CD4-positive, alpha-beta memory T cell (primary cell): ENCODE measurements around the gene MTR. TPM values are rescaled to one million over a fixed set of nuclear protein-coding genes. Genes with fewer than 3 reads are reported as not detected.

ENCODE experiments used
- CTCF ChIA-PET: fragments of 350-600 bp; sonication (Branson Sonifier 250); formaldehyde crosslinking; loops from one replicate; lab custom pipeline; 2021; ENCODE audit warnings: inconsistent platforms; ENCODE audit not compliant: partially characterized antibody; lab: Charles Lee
- POLR2A ChIA-PET: fragments of 350-600 bp; sonication (Branson Sonifier 250); formaldehyde crosslinking; loops from one replicate; lab custom pipeline; 2021; ENCODE audit not compliant: partially characterized antibody; lab: Charles Lee
- DNase-seq, 5 donors: peaks; one replicate each; pipeline versions ENCODE4 v3.0.0 to v3.0.0-alpha.2; 2020 to 2022; ENCODE audit warnings: mixed read lengths in 1 of 5
- H3K27ac ChIP-seq: one replicate; pipeline ENCODE4 v1.7.0; 2013; ENCODE audit warnings: low read depth, low read length
- H3K27me3 ChIP-seq: 2 replicates; pipeline ENCODE4 v1.7.0; 2013; ENCODE audit warnings: mild to moderate bottlenecking, low read length, moderate library complexity; ENCODE audit not compliant: insufficient read depth
- H3K36me3 ChIP-seq: 2 replicates; pipeline ENCODE4 v1.7.0; 2013; ENCODE audit warnings: mild to moderate bottlenecking, low read length, moderate library complexity; ENCODE audit not compliant: insufficient read depth
- H3K4me1 ChIP-seq: 2 replicates; pipeline ENCODE4 v1.7.0; 2013; ENCODE audit warnings: mild to moderate bottlenecking, low read length, moderate library complexity; ENCODE audit not compliant: insufficient read depth
- H3K4me3 ChIP-seq, 2 donors: one replicate each; pipeline ENCODE4 v1.7.0; 2013; ENCODE audit warnings: low read length in 2 of 2, mild to moderate bottlenecking in 1 of 2
- H3K9me3 ChIP-seq, 2 donors: one replicate each; pipeline ENCODE4 v1.7.0; 2013; ENCODE audit warnings: low read length in 2 of 2, control low read depth in 1 of 2; ENCODE audit not compliant: control insufficient read depth in 1 of 2
- H3K27ac Mint-ChIP-seq, 7 donors: one replicate each; pipeline ENCODE4 v1.8.0; 2020 to 2021; ENCODE audit warnings: mixed read lengths in 7 of 7, mild to moderate bottlenecking in 6 of 7, inconsistent platforms in 3 of 7, moderate library complexity in 3 of 7
- H3K27me3 Mint-ChIP-seq, 2 donors: one replicate each; pipeline ENCODE4 v1.8.0; 2020 to 2021; ENCODE audit warnings: mixed read lengths in 2 of 2
- H3K36me3 Mint-ChIP-seq, 2 donors: one replicate each; pipeline ENCODE4 v1.8.0; 2020 to 2021; ENCODE audit warnings: mixed read lengths in 2 of 2, inconsistent platforms in 1 of 2, mild to moderate bottlenecking in 1 of 2
- H3K4me1 Mint-ChIP-seq, 4 donors: one replicate each; pipeline ENCODE4 v1.8.0; 2020 to 2021; ENCODE audit warnings: mixed read lengths in 4 of 4, mild to moderate bottlenecking in 1 of 4
- H3K4me3 Mint-ChIP-seq, 8 donors: one replicate each; pipeline ENCODE4 v1.8.0; 2020 to 2021; ENCODE audit warnings: mixed read lengths in 8 of 8, mild to moderate bottlenecking in 7 of 8, moderate library complexity in 6 of 8, inconsistent platforms in 3 of 8
- H3K9me3 Mint-ChIP-seq, 8 donors: one replicate each; pipeline ENCODE4 v1.8.0; 2020 to 2021; ENCODE audit warnings: mixed read lengths in 8 of 8, mild to moderate bottlenecking in 5 of 8, inconsistent platforms in 3 of 8, moderate library complexity in 1 of 8
- intact Hi-C: fragments of 100-400 bp; cut with micrococcal nuclease; formaldehyde crosslinking; loops from one replicate; pipeline ENCODE4 v1.15.1; 2023
- polyA plus RNA-seq, 2 donors: library from polyadenylated mRNA; unstranded; fragments of 300-500 nt; fragmentation: Illumina TruSeq; gene quantifications; one replicate each; pipeline ENCODE4 v1.2.3, GENCODE V29; 2021
- total RNA-seq, 2 experiments: library from RNA; stranded (reverse); gene quantifications; one replicate each; pipeline ENCODE4 v1.2.3, GENCODE V29; 2021

Gene MTR
- total and polyA plus RNA-seq, 4 experiments from 2014 or later = 5.6 to 71.0 (median 45.5) TPM

DNA sequence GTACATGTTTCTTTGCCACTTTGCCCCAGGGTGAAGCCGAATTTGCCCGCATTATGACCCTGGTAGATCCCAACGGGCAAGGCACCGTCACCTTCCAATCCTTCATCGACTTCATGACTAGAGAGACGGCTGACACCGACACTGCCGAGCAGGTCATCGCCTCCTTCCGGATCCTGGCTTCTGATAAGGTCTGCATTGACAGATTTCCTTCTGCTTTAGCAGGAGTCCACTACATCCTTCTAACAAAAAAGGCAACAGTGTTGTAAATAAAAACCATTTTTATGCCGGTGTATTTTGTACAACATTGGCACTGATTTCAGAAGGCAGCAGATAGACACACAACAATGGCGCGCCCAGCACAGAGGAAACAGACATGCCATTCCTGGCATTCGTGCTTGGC, 34.1 kb upstream of the MTR start:
- Histone ChIP-seq H3K4me1 (no peaks in the 10 kb centered on the region), H3K4me3 (no peak overlapping the region), H3K36me3 (no peaks in the 10 kb centered on the region), H3K27ac (no peak overlapping the region), H3K27me3 (no peaks in the 10 kb centered on the region), H3K9me3 (no peaks in the 10 kb centered on the region)
- ChIA-PET POLR2A (no interaction called here), CTCF (interaction anchor here (0.6 to 2.0 kb wide), 3 partner anchors 55 to 108 kb away, joined by 3 to 9 read pairs (median 3); no protein-coding TSS in a partner anchor)
- peaks cover 0 to 1% (median 0%) of the 10 kb centered on the region in 8 donors for H3K9me3 Mint-ChIP-seq
- peaks cover 0 to 2% (median under 1%) of the 10 kb centered on the region in 4 donors for H3K4me1 Mint-ChIP-seq
- intact Hi-C loops = no loop called here
- peaks cover 4 to 5% of the 10 kb centered on the region in 2 donors for H3K27me3 Mint-ChIP-seq
- DNase-seq = no peak
- no peak overlapping the region for H3K27ac Mint-ChIP-seq
- no peaks in the 10 kb centered on the region for H3K36me3 Mint-ChIP-seq
- H3K4me3 Mint-ChIP-seq = no peak overlapping the region

GRCh38 chr1:236761397-236762132, 33.5 kb upstream of the MTR start:
- peaks cover 0 to 2% (median under 1%) of the 10 kb centered on the region in 4 donors for H3K4me1 Mint-ChIP-seq
- H3K9me3 Mint-ChIP-seq = peaks cover 0 to 1% (median 0%) of the 10 kb centered on the region in 8 donors
- H3K9me3 ChIP-seq = no peaks in the 10 kb centered on the region
- no peaks in the 10 kb centered on the region for H3K36me3 ChIP-seq
- H3K27ac Mint-ChIP-seq = no peak overlapping the region
- H3K36me3 Mint-ChIP-seq = no peaks in the 10 kb centered on the region
- no peaks in the 10 kb centered on the region for H3K27me3 ChIP-seq
- H3K4me1 ChIP-seq = no peaks in the 10 kb centered on the region
- no peak overlapping the region for H3K4me3 Mint-ChIP-seq
- no peak for DNase-seq
- ChIA-PET POLR2A (no interaction called here), CTCF (no interaction called here)
- H3K27me3 Mint-ChIP-seq = peaks cover 4 to 5% of the 10 kb centered on the region in 2 donors
- H3K27ac ChIP-seq = no peak overlapping the region
- intact Hi-C loops = no loop called here
- H3K4me3 ChIP-seq = no peak overlapping the region

DNA sequence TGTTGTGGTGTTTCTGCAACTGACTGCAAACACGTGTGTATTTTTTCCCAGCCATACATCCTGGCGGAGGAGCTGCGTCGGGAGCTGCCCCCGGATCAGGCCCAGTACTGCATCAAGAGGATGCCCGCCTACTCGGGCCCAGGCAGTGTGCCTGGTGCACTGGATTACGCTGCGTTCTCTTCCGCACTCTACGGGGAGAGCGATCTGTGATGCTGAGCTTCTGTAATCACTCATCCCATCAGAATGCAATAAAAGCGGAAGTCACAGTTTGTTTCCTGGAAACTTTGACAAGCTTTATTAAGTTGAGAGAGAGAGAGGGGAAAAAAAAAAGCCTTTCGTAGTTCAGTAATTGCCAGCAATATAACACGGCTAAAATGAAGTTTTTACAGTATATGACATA, 32.7 kb upstream of the MTR start:
- POLR2A ChIA-PET = no interaction called here
- CTCF ChIA-PET = no interaction called here

GRCh38 chr1:236765831-236766230, 29.3 kb upstream of the MTR start:
- Histone ChIP-seq H3K27ac (no peak overlapping the region), H3K27me3 (no peaks in the 10 kb centered on the region), H3K4me3 (no peak overlapping the region), H3K36me3 (no peaks in the 10 kb centered on the region), H3K4me1 (no peaks in the 10 kb centered on the region), H3K9me3 (no peaks in the 10 kb centered on the region)
- intact Hi-C loops = no loop called here
- Mint-ChIP-seq H3K9me3 (peaks cover 0 to 1% (median 0%) of the 10 kb centered on the region in 8 donors), H3K27me3 (peaks cover 14 to 20% of the 10 kb centered on the region in 2 donors), H3K27ac (no peak overlapping the region), H3K4me1 (no peaks in the 10 kb centered on the region), H3K36me3 (no peaks in the 10 kb centered on the region), H3K4me3 (no peak overlapping the region)
- no peak for DNase-seq
- ChIA-PET POLR2A (no interaction called here), CTCF (no interaction called here)

More for the DNA sequence above, 32.7 kb upstream of the MTR start:
- Histone ChIP-seq H3K27me3 (no peaks in the 10 kb centered on the region), H3K9me3 (no peaks in the 10 kb centered on the region), H3K36me3 (no peaks in the 10 kb centered on the region), H3K4me1 (no peaks in the 10 kb centered on the region), H3K27ac (no peak overlapping the region), H3K4me3 (no peak overlapping the region)
- H3K27me3 Mint-ChIP-seq = peaks cover 4 to 5% of the 10 kb centered on the region in 2 donors
- peaks cover 0 to 1% (median 0%) of the 10 kb centered on the region in 8 donors for H3K9me3 Mint-ChIP-seq
- no peak overlapping the region for H3K4me3 Mint-ChIP-seq
- H3K27ac Mint-ChIP-seq = no peak overlapping the region
- intact Hi-C loops = no loop called here
- no peak for DNase-seq
- no peaks in the 10 kb centered on the region for H3K36me3 Mint-ChIP-seq
- H3K4me1 Mint-ChIP-seq = peaks cover 0 to 2% (median under 1%) of the 10 kb centered on the region in 4 donors

- Mint-ChIP-seq H3K4me1 (no peaks in the 10 kb centered on the region), H3K27ac (no peak overlapping the region), H3K4me3 (no peak overlapping the region), H3K9me3 (peaks cover 0 to 1% (median 0%) of the 10 kb centered on the region in 8 donors), H3K36me3 (no peaks in the 10 kb centered on the region), H3K27me3 (peaks cover 17 to 23% of the 10 kb centered on the region in 2 donors)
- H3K27ac ChIP-seq = no peak overlapping the region
- no peaks in the 10 kb centered on the region for H3K9me3 ChIP-seq
- ChIA-PET CTCF (no interaction called here), POLR2A (no interaction called here)
- H3K4me1 ChIP-seq = no peaks in the 10 kb centered on the region
- H3K27me3 ChIP-seq = no peaks in the 10 kb centered on the region
- no peak overlapping the region for H3K4me3 ChIP-seq
- H3K36me3 ChIP-seq = no peaks in the 10 kb centered on the region
- no peak for DNase-seq
- intact Hi-C loops = no loop called here
Measured at GRCh38 chr1:236766506-236766905, 28.6 kb upstream of the MTR start.

- Histone ChIP-seq H3K4me1 (no peaks in the 10 kb centered on the region), H3K4me3 (no peak overlapping the region), H3K27me3 (no peaks in the 10 kb centered on the region), H3K27ac (no peak overlapping the region), H3K36me3 (no peaks in the 10 kb centered on the region), H3K9me3 (no peaks in the 10 kb centered on the region)
- Mint-ChIP-seq H3K4me1 (no peaks in the 10 kb centered on the region), H3K4me3 (no peak overlapping the region), H3K36me3 (no peaks in the 10 kb centered on the region), H3K9me3 (peaks cover 0 to 1% (median 0%) of the 10 kb centered on the region in 8 donors), H3K27ac (no peak overlapping the region), H3K27me3 (peaks cover 17 to 23% of the 10 kb centered on the region in 2 donors)
- ChIA-PET CTCF (interaction anchor here (2.2 kb wide), 1 partner anchor 8 kb away, joined by 16 read pairs; no protein-coding TSS in a partner anchor), POLR2A (no interaction called here)
- no peak for DNase-seq
- intact Hi-C loops = no loop called here
Measured at GRCh38 chr1:236767276-236767675, 27.8 kb upstream of the MTR start.

DNA sequence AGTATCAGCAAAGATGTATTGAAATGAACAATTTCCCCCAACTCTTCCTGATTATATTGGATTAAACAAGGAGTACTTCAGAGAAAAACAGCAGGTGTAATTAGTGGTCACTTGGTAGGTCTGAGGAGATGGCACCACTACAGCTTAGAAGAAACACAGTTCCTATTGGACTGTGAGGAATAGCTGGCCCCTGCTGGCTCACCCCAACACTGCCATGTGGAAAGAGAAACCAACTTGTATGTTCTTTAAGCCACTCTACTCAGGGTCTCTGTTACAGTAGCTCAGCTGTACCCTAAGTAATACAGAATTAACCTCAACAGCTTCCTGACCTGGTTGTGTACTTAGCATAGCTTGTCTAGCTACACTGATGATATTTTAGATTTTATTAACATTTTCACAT, 26.5 kb upstream of the MTR start:
- Mint-ChIP-seq H3K36me3 (no peaks in the 10 kb centered on the region), H3K27me3 (peaks cover 17 to 23% of the 10 kb centered on the region in 2 donors), H3K9me3 (no peaks in the 10 kb centered on the region), H3K4me1 (no peaks in the 10 kb centered on the region), H3K27ac (no peak overlapping the region), H3K4me3 (no peak overlapping the region)
- Histone ChIP-seq H3K36me3 (no peaks in the 10 kb centered on the region), H3K27me3 (no peaks in the 10 kb centered on the region), H3K27ac (no peak overlapping the region), H3K9me3 (no peaks in the 10 kb centered on the region), H3K4me1 (no peaks in the 10 kb centered on the region), H3K4me3 (no peak overlapping the region)
- intact Hi-C loops = no loop called here
- POLR2A ChIA-PET = no interaction called here
- no peak for DNase-seq
- CTCF ChIA-PET = interaction anchor here (2.2 kb wide), 1 partner anchor 9 kb away, joined by 16 read pairs; no protein-coding TSS in a partner anchor
